ENCODE results near the gene SHMT2. TPM values are rescaled to one million over a fixed set of nuclear protein-coding genes. Genes with fewer than 3 reads are reported as not detected.

SHMT2 gene
- total RNA-seq, 1 donor from 2014 or later: 162 TPM

DNA sequence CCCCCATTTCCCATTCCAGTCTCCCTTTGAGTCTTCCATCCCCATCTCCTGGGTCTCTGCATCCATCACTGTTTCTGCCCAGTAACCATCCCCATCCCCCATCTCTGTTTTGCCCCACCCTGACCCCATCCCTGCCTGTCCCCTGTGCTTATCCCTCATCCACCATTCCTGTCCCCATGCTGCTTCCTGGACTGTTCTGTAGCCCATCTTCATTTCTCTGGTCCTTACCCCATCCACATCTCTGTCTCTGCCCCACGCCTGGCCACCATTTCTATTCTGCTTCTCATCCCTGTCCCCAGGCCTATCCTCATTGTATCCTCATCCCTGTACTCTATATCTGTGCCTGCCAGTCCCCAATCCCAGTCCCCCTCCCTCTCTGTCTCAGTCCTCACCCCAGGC lies 8.7 kb upstream of the SHMT2 start:
- no peak for TF ChIP-seq CTCF (IDR thresholded peaks at IDR 0.05; ENCODE audit: unreplicated experiment)
- no peak overlapping the region for H3K27ac Mint-ChIP-seq
- no peak overlapping the region for H3K4me3 Mint-ChIP-seq (ENCODE audit: low read depth)
- no peaks in the 10 kb centered on the region for H3K9me3 Mint-ChIP-seq (ENCODE audit: low read depth)
- H3K4me1 Mint-ChIP-seq (ENCODE audit: low read depth): peaks cover 37% of the 10 kb centered on the region
- no peaks in the 10 kb centered on the region for H3K36me3 Mint-ChIP-seq (ENCODE audit: insufficient read depth)
- H3K27me3 Mint-ChIP-seq: peaks cover 84% of the 10 kb centered on the region
- no peak for DNase-seq (ENCODE audit: low spot score, unreplicated experiment)

DNA sequence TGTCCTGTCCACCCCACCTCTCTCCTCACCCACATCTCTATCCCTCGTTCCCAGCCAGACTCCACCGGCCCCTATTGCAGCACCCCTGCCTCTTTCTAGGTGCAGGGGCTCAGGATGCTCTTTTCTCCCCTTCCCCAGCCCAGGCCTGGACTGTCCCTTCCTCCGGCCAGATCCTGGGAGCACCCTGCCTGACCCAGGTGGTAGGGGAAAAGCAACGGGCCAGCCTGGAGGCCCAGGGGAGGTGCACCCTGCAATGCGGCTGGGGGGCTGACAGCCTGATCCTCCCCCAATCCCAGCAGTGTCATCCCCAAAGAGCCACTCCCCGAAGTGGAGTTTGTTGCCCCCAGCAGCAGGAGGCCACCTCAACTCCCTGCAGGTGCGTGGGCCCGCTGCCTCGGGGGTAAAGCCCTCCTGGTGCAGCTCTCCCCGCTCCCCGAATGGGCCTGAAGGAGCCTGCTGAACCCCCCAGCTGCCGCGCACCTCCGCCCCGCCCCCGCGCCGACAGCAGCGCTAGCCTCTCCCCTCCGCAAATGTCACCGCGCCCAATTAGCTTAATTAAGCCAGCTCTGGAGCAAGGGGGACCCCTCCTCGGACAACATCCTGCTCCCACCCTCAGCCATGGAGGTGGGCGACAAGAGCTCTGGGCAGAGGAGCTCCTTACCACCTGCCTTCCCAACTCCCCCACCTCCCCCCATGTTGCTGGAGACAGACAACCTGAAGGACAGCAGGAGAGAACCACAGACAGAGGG lies 8.2 kb upstream of the SHMT2 start:
- Mint-ChIP-seq H3K4me3 (ENCODE audit: low read depth) (no peak overlapping the region), H3K9me3 (ENCODE audit: low read depth) (no peaks in the 10 kb centered on the region), H3K27me3 (peaks cover 86% of the 10 kb centered on the region), H3K4me1 (ENCODE audit: low read depth) (peaks cover 38% of the 10 kb centered on the region), H3K36me3 (ENCODE audit: insufficient read depth) (no peaks in the 10 kb centered on the region), H3K27ac (no peak overlapping the region)
- no peak for TF ChIP-seq CTCF (IDR thresholded peaks at IDR 0.05; ENCODE audit: unreplicated experiment)
- DNase-seq (ENCODE audit: low spot score, unreplicated experiment): no peak

DNA sequence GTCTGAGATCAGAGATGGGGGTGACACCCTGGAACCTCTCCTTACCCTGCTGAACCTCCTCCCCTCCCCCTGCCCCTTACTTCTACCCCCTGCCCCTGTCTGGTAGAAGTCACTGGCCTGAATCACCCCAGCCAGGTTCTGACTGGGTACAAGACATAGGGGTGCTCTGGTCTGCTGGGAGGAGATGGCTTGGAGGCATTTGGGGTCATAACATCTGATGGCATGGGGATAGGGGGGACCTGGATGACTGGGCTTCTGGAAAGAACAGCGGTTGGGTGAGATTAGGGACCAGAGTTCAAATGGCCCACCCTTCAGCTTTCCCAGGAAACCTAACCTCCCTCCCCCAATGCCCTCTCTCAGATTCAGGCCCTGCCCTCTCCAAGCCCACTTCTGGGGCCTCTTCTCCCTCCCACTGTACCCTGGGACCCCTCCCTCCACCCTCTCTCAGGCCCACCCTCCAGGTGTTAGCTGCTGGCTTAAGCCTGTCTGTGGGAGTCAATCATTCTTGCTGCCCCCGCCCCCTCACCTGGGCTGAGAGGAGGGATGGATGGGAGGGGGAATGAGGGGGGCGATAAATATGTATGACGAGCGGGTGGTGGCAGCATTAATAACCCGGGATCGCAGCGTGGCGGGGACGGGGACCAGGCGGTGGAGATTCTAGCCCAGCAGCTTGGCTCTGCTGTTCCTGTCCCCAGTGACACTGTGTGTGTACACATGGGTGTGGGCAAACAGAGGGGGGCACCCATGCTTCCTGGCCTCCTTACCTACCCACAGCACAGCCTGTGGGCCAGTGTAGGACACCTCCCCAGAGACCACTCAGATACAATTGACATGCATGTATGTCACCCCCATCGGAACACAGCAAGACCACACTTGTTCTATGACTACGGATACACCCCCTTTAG lies 7.0 kb upstream of the SHMT2 start:
- Mint-ChIP-seq H3K27me3 (peaks cover 88% of the 10 kb centered on the region), H3K4me1 (ENCODE audit: low read depth) (peaks cover 42% of the 10 kb centered on the region), H3K9me3 (ENCODE audit: low read depth) (no peaks in the 10 kb centered on the region), H3K36me3 (ENCODE audit: insufficient read depth) (no peaks in the 10 kb centered on the region), H3K4me3 (ENCODE audit: low read depth) (no peak overlapping the region), H3K27ac (no peak overlapping the region)
- no peak for DNase-seq (ENCODE audit: low spot score, unreplicated experiment)
- no peak for TF ChIP-seq CTCF (IDR thresholded peaks at IDR 0.05; ENCODE audit: unreplicated experiment)

GRCh38 chr12:57223191-57224165 lies 6.0 kb upstream of the SHMT2 start:
- no peaks in the 10 kb centered on the region for H3K36me3 Mint-ChIP-seq (ENCODE audit: insufficient read depth)
- TF ChIP-seq CTCF (IDR thresholded peaks at IDR 0.05; ENCODE audit: unreplicated experiment): no peak
- peaks cover 79% of the 10 kb centered on the region for H3K27me3 Mint-ChIP-seq
- H3K27ac Mint-ChIP-seq: peak overlapping the region; percentile 6
- no peaks in the 10 kb centered on the region for H3K9me3 Mint-ChIP-seq (ENCODE audit: low read depth)
- no peak for DNase-seq (ENCODE audit: low spot score, unreplicated experiment)
- H3K4me1 Mint-ChIP-seq (ENCODE audit: low read depth): peaks cover 45% of the 10 kb centered on the region
- no peak overlapping the region for H3K4me3 Mint-ChIP-seq (ENCODE audit: low read depth)
